Astrocyte (in vitro differentiated cells and primary cell): ENCODE measurements around the gene CNTN5. TPM values are rescaled to one million over a fixed set of nuclear protein-coding genes. Genes with fewer than 3 reads are reported as not detected.

Source experiments
- DNase-seq: peaks from one replicate; pipeline ENCODE4 v3.0.0-alpha.2; 2010; ENCODE audit warnings: low read depth
- FAIRE-seq: peaks from 2 replicates; lab custom pipeline; 2011; peaks lifted over from hg19 to GRCh38; lab: Jason Lieb, UNC
- H2AFZ ChIP-seq: 2 replicates; pipeline ENCODE4 v1.6.0; 2012; ENCODE audit warnings: low read depth, low read length, inconsistent platforms
- H3K27ac ChIP-seq: 2 replicates; pipeline ENCODE4 v1.5.1; 2011; ENCODE audit warnings: low read depth, low read length, inconsistent platforms
- H3K27me3 ChIP-seq: 2 replicates; pipeline ENCODE4 v1.6.0; 2011; ENCODE audit warnings: low read length, inconsistent platforms; ENCODE audit not compliant: insufficient read depth
- H3K36me3 ChIP-seq: 2 replicates; pipeline ENCODE4 v1.5.1; 2011; ENCODE audit warnings: low read length, inconsistent platforms; ENCODE audit not compliant: insufficient read depth
- H3K4me1 ChIP-seq: 2 replicates; pipeline ENCODE4 v1.5.1; 2011; ENCODE audit warnings: low read length, inconsistent platforms; ENCODE audit not compliant: insufficient read depth
- H3K4me2 ChIP-seq: 2 replicates; pipeline ENCODE4 v1.6.0; 2012; ENCODE audit warnings: low read length, inconsistent platforms
- H3K4me3 ChIP-seq: 2 replicates; pipeline ENCODE4 v1.5.1; 2011; ENCODE audit warnings: low read depth, mild to moderate bottlenecking, low read length, inconsistent platforms; ENCODE audit not compliant: insufficient read depth
- H3K79me2 ChIP-seq: 2 replicates; pipeline ENCODE4 v1.6.0; 2012; ENCODE audit warnings: mild to moderate bottlenecking, low read length, inconsistent platforms; ENCODE audit not compliant: insufficient read depth
- H3K9ac ChIP-seq: 2 replicates; pipeline ENCODE4 v1.6.0; 2012; ENCODE audit warnings: mild to moderate bottlenecking, low read length, inconsistent platforms
- H3K9me3 ChIP-seq: 2 replicates; pipeline ENCODE4 v1.5.1; 2012; ENCODE audit warnings: low read depth, mild to moderate bottlenecking, low read length, inconsistent platforms; ENCODE audit not compliant: insufficient read depth
- H4K20me1 ChIP-seq: 2 replicates; pipeline ENCODE4 v1.6.0; 2012; ENCODE audit warnings: low read length, inconsistent platforms; ENCODE audit not compliant: insufficient read depth
- H3K27ac Mint-ChIP-seq: one replicate; pipeline ENCODE4 v1.8.0; 2021; ENCODE audit warnings: mild to moderate bottlenecking, mixed read lengths; ENCODE audit not compliant: unreplicated experiment
- H3K27me3 Mint-ChIP-seq: one replicate; pipeline ENCODE4 v1.8.0; 2021; ENCODE audit warnings: low read depth, mixed read lengths; ENCODE audit not compliant: unreplicated experiment
- H3K36me3 Mint-ChIP-seq: one replicate; pipeline ENCODE4 v1.8.0; 2021; ENCODE audit warnings: low read depth, mixed read lengths; ENCODE audit not compliant: unreplicated experiment
- H3K4me1 Mint-ChIP-seq: one replicate; pipeline ENCODE4 v1.8.0; 2021; ENCODE audit warnings: low read depth, mixed read lengths; ENCODE audit not compliant: unreplicated experiment
- H3K4me3 Mint-ChIP-seq: one replicate; pipeline ENCODE4 v1.8.0; 2021; ENCODE audit warnings: mild to moderate bottlenecking, moderate library complexity, mixed read lengths; ENCODE audit not compliant: unreplicated experiment
- H3K9me3 Mint-ChIP-seq: one replicate; pipeline ENCODE4 v1.8.0; 2021; ENCODE audit warnings: mild to moderate bottlenecking, mixed read lengths; ENCODE audit not compliant: unreplicated experiment
- CTCF ChIP-seq: IDR thresholded peaks from 2 replicates; pipeline ENCODE4 v1.5.1; 2011; ENCODE audit warnings: low read depth, mild to moderate bottlenecking, inconsistent platforms, low read length, moderate library complexity; ENCODE audit not compliant: insufficient read depth
- EZH2 ChIP-seq: IDR thresholded peaks from 2 replicates; pipeline ENCODE4 v1.6.1; 2012; ENCODE audit warnings: mild to moderate bottlenecking, low read length, inconsistent platforms; ENCODE audit not compliant: insufficient read depth
- total RNA-seq: library from RNA; stranded (reverse); gene quantifications from 2 replicates; pipeline ENCODE4 v1.2.1, GENCODE V29; 2021

CNTN5 gene
- total RNA-seq, 1 donor from 2014 or later, result 1.1 TPM

- FAIRE-seq, result no peak
- no peaks in the 10 kb centered on the region for H3K9me3 ChIP-seq
- H3K9me3 Mint-ChIP-seq, result peaks cover 2% of the 10 kb centered on the region
- no peak overlapping the region for H3K9ac ChIP-seq
- H4K20me1 ChIP-seq, result no peaks in the 10 kb centered on the region
- H3K27me3 Mint-ChIP-seq, result no peaks in the 10 kb centered on the region
- H3K27me3 ChIP-seq, result no peaks in the 10 kb centered on the region
- H3K79me2 ChIP-seq, result no peaks in the 10 kb centered on the region
- H2AFZ ChIP-seq, result no peak overlapping the region
- no peak for DNase-seq
- no peaks in the 10 kb centered on the region for H3K4me1 ChIP-seq
- no peak overlapping the region for H3K27ac Mint-ChIP-seq
- no peak overlapping the region for H3K27ac ChIP-seq
- H3K4me3 ChIP-seq, result no peak overlapping the region
- H3K36me3 Mint-ChIP-seq, result no peaks in the 10 kb centered on the region
- H3K36me3 ChIP-seq, result no peaks in the 10 kb centered on the region
- no peak overlapping the region for H3K4me2 ChIP-seq
- TF ChIP-seq CTCF, result no peak
- no peak overlapping the region for H3K4me3 Mint-ChIP-seq
- H3K4me1 Mint-ChIP-seq, result no peaks in the 10 kb centered on the region
These were observed 1077.8 kb downstream of the CNTN5 start for GRCh38 chr11:100098560-100098959.

- Mint-ChIP-seq H3K36me3 (no peaks in the 10 kb centered on the region), H3K27me3 (peaks cover 6% of the 10 kb centered on the region), H3K9me3 (peaks cover 2% of the 10 kb centered on the region), H3K27ac (no peak overlapping the region), H3K4me3 (no peak overlapping the region), H3K4me1 (no peaks in the 10 kb centered on the region)
- no peaks in the 10 kb centered on the region for H3K36me3 ChIP-seq
- no peaks in the 10 kb centered on the region for H3K4me1 ChIP-seq
- H3K9me3 ChIP-seq, result no peaks in the 10 kb centered on the region
- H3K27me3 ChIP-seq, result no peaks in the 10 kb centered on the region
- no peak overlapping the region for H3K9ac ChIP-seq
- no peak overlapping the region for H3K27ac ChIP-seq
- FAIRE-seq (no peak), DNase-seq (no peak)
- H3K4me3 ChIP-seq, result no peak overlapping the region
- no peaks in the 10 kb centered on the region for H3K79me2 ChIP-seq
- H4K20me1 ChIP-seq, result no peaks in the 10 kb centered on the region
- no peak overlapping the region for H3K4me2 ChIP-seq
- no peak overlapping the region for H2AFZ ChIP-seq
- TF ChIP-seq EZH2 (no peak), CTCF (no peak)
These were observed 1084.7 kb downstream of the CNTN5 start for GRCh38 chr11:100105255-100105981.

- Histone ChIP-seq H3K4me3 (no peak overlapping the region), H3K4me1 (no peaks in the 10 kb centered on the region), H3K36me3 (no peaks in the 10 kb centered on the region), H3K27ac (no peak overlapping the region), H3K9ac (no peak overlapping the region), H4K20me1 (no peaks in the 10 kb centered on the region), H3K9me3 (no peaks in the 10 kb centered on the region), H3K27me3 (no peaks in the 10 kb centered on the region), H3K4me2 (no peak overlapping the region), H3K79me2 (no peaks in the 10 kb centered on the region), H2AFZ (no peak overlapping the region)
- Mint-ChIP-seq H3K4me3 (no peak overlapping the region), H3K9me3 (peaks cover 2% of the 10 kb centered on the region), H3K27ac (no peak overlapping the region), H3K27me3 (peaks cover 6% of the 10 kb centered on the region), H3K36me3 (no peaks in the 10 kb centered on the region), H3K4me1 (no peaks in the 10 kb centered on the region)
- no peak for FAIRE-seq
- TF ChIP-seq EZH2 (no peak), CTCF (no peak)
- DNase-seq, result no peak
These were observed 1085.2 kb downstream of the CNTN5 start for GRCh38 chr11:100105982-100106358.
